ENCODE results near the gene FXYD4.
A peak's percentile ranks its signal among the peaks of the same experiment; 100 is the strongest.

FXYD4 gene

GRCh38 chr10:43355749-43356371 lies 15.6 kb upstream of the FXYD4 start:
- Histone ChIP-seq H3K27me3 (ENCODE audit: control insufficient read depth in 1 of 2, insufficient read depth in 1 of 2, low read length in 2 of 2) (peaks cover 3 to 11% of the 10 kb centered on the region in 2 experiments), H3K9me3 (ENCODE audit: control insufficient read depth, low read length) (no peaks in the 10 kb centered on the region), H3K4me1 (ENCODE audit: control insufficient read depth, insufficient read depth, low read depth, low read length) (no peaks in the 10 kb centered on the region), H3K4me3 (ENCODE audit: insufficient read depth in 1 of 2, low read depth in 1 of 2, low read length in 2 of 2) (no peak overlapping the region), H2AK5ac (ENCODE audit: low read length, severe bottlenecking) (no peak overlapping the region), H3K27ac (ENCODE audit: low read length, poor library complexity, severe bottlenecking) (no peak overlapping the region), H3K79me1 (replicated peaks; ENCODE audit: low read length, poor library complexity, severe bottlenecking) (no peaks in the 10 kb centered on the region), H4K91ac (ENCODE audit: low read length) (no peak overlapping the region), H2BK5ac (ENCODE audit: low read depth, low read length, poor library complexity, severe bottlenecking) (no peak overlapping the region), H3K9ac (ENCODE audit: low read length) (no peak overlapping the region), H3K18ac (ENCODE audit: low read depth in 1 of 2, low read length in 2 of 2) (no peak overlapping the region), H2BK15ac (ENCODE audit: low read depth, poor library complexity, severe bottlenecking) (no peak overlapping the region), H3K23ac (ENCODE audit: low read length in 2 of 2) (no peak overlapping the region), H2AFZ (ENCODE audit: low read depth, low read length) (no peak overlapping the region), H3K36me3 (ENCODE audit: control insufficient read depth in 1 of 2, insufficient read depth in 2 of 2, low read depth in 1 of 2, low read length in 2 of 2) (no peaks in the 10 kb centered on the region), H3K14ac (ENCODE audit: low read length in 2 of 2) (no peak overlapping the region), H2BK12ac (ENCODE audit: low read length in 2 of 2) (no peak overlapping the region), H3K4ac (ENCODE audit: low read depth in 1 of 2, low read length in 2 of 2) (no peak overlapping the region), H4K8ac (ENCODE audit: low read length) (no peak overlapping the region), H3K4me2 (ENCODE audit: low read length, poor library complexity, severe bottlenecking) (no peak overlapping the region), H2BK120ac (ENCODE audit: low read depth, low read length) (no peak overlapping the region)
- DNase-seq = no peak
- 74% methylated on average over 4 of the region's 4 CpGs for WGBS

- Histone ChIP-seq H3K79me1 (replicated peaks; ENCODE audit: low read length, poor library complexity, severe bottlenecking) (no peaks in the 10 kb centered on the region), H3K4me3 (ENCODE audit: insufficient read depth in 1 of 2, low read depth in 1 of 2, low read length in 2 of 2) (no peak overlapping the region), H3K18ac (ENCODE audit: low read depth in 1 of 2, low read length in 2 of 2) (no peak overlapping the region), H3K27ac (ENCODE audit: low read length, poor library complexity, severe bottlenecking) (no peak overlapping the region), H3K36me3 (ENCODE audit: control insufficient read depth in 1 of 2, insufficient read depth in 2 of 2, low read depth in 1 of 2, low read length in 2 of 2) (no peaks in the 10 kb centered on the region), H2AK5ac (ENCODE audit: low read length, severe bottlenecking) (no peak overlapping the region), H2BK5ac (ENCODE audit: low read depth, low read length, poor library complexity, severe bottlenecking) (no peak overlapping the region), H3K4me2 (ENCODE audit: low read length, poor library complexity, severe bottlenecking) (no peak overlapping the region), H4K8ac (ENCODE audit: low read length) (no peak overlapping the region), H3K4ac (ENCODE audit: low read depth in 1 of 2, low read length in 2 of 2) (no peak overlapping the region), H3K9me3 (ENCODE audit: control insufficient read depth, low read length) (no peaks in the 10 kb centered on the region), H4K91ac (ENCODE audit: low read length) (no peak overlapping the region), H3K27me3 (ENCODE audit: control insufficient read depth in 1 of 2, insufficient read depth in 1 of 2, low read length in 2 of 2) (peaks cover 0 to 10% of the 10 kb centered on the region in 2 experiments), H2BK15ac (ENCODE audit: low read depth, poor library complexity, severe bottlenecking) (no peak overlapping the region), H3K4me1 (ENCODE audit: control insufficient read depth, insufficient read depth, low read depth, low read length) (peaks cover 11% of the 10 kb centered on the region), H3K9ac (ENCODE audit: low read length) (no peak overlapping the region), H3K23ac (ENCODE audit: low read length in 2 of 2) (no peak overlapping the region), H2BK12ac (ENCODE audit: low read length in 2 of 2) (no peak overlapping the region), H2BK120ac (ENCODE audit: low read depth, low read length) (no peak overlapping the region), H2AFZ (ENCODE audit: low read depth, low read length) (no peak overlapping the region), H3K14ac (ENCODE audit: low read length in 2 of 2) (no peak overlapping the region)
- WGBS = 89% methylated on average over 6 of the region's 6 CpGs
- no peak for DNase-seq
Observed at GRCh38 chr10:43360086-43360485, 11.3 kb upstream of the FXYD4 start.

DNA sequence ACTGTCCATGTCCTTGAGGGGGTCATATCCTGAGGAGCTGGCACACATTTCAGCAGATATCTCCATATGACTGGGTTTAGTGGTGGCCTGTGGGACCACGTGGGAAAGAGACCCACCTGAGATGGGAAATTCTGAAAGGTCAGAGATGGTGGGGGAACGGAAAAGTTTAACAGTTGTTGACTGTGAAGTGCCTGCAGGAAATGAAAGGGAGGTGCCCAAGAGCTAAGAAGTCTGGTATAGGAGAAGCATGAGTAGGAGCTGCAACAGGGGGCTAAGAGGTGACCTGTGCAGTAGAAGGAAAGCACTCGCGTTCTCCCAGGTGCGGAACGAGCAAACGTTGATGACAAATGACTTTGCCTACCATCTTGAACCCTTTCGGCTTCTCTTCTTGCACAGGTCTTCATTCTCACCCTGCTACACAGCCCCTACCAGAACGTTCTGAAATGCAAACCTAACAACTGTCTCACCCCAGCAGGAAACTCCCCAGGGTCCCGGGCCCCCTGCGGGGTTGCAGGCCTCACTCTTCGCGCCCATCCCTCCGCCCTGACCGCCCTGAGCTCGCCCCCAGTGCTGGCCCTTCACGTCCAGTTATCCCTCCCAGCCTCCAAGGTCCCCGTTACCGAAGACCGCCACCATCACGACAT lies 9.8 kb upstream of the FXYD4 start:
- Histone ChIP-seq H3K4me3 (ENCODE audit: insufficient read depth in 1 of 2, low read depth in 1 of 2, low read length in 2 of 2) (peak overlapping the region; percentile 56 to 78), H3K27me3 (ENCODE audit: control insufficient read depth in 1 of 2, insufficient read depth in 1 of 2, low read length in 2 of 2) (peaks cover 0 to 10% of the 10 kb centered on the region in 2 experiments), H2BK15ac (ENCODE audit: low read depth, poor library complexity, severe bottlenecking) (no peak overlapping the region), H3K27ac (ENCODE audit: low read length, poor library complexity, severe bottlenecking) (no peak overlapping the region), H2AFZ (ENCODE audit: low read depth, low read length) (peak overlapping the region; percentile 81), H3K18ac (ENCODE audit: low read depth in 1 of 2, low read length in 2 of 2) (peak overlapping the region; percentile 57 to 77), H3K14ac (ENCODE audit: low read length in 2 of 2) (no peak overlapping the region), H2BK12ac (ENCODE audit: low read length in 2 of 2) (no peak overlapping the region), H3K9me3 (ENCODE audit: control insufficient read depth, low read length) (no peaks in the 10 kb centered on the region), H2BK5ac (ENCODE audit: low read depth, low read length, poor library complexity, severe bottlenecking) (no peak overlapping the region), H3K79me1 (replicated peaks; ENCODE audit: low read length, poor library complexity, severe bottlenecking) (no peaks in the 10 kb centered on the region), H3K9ac (ENCODE audit: low read length) (peak overlapping the region; percentile 87), H3K4me2 (ENCODE audit: low read length, poor library complexity, severe bottlenecking) (peak overlapping the region; percentile 64), H3K4me1 (ENCODE audit: control insufficient read depth, insufficient read depth, low read depth, low read length) (peaks cover 11% of the 10 kb centered on the region), H4K91ac (ENCODE audit: low read length) (peak overlapping the region; percentile 23), H3K36me3 (ENCODE audit: control insufficient read depth in 1 of 2, insufficient read depth in 2 of 2, low read depth in 1 of 2, low read length in 2 of 2) (no peaks in the 10 kb centered on the region), H2BK120ac (ENCODE audit: low read depth, low read length) (no peak overlapping the region), H2AK5ac (ENCODE audit: low read length, severe bottlenecking) (no peak overlapping the region), H4K8ac (ENCODE audit: low read length) (peak overlapping the region; percentile 88), H3K23ac (ENCODE audit: low read length in 2 of 2) (no peak overlapping the region), H3K4ac (ENCODE audit: low read depth in 1 of 2, low read length in 2 of 2) (peak overlapping the region in 1 of 2 experiments; percentile 27)
- WGBS = 23% methylated on average over 21 of the region's 21 CpGs
- no peak for DNase-seq

DNA sequence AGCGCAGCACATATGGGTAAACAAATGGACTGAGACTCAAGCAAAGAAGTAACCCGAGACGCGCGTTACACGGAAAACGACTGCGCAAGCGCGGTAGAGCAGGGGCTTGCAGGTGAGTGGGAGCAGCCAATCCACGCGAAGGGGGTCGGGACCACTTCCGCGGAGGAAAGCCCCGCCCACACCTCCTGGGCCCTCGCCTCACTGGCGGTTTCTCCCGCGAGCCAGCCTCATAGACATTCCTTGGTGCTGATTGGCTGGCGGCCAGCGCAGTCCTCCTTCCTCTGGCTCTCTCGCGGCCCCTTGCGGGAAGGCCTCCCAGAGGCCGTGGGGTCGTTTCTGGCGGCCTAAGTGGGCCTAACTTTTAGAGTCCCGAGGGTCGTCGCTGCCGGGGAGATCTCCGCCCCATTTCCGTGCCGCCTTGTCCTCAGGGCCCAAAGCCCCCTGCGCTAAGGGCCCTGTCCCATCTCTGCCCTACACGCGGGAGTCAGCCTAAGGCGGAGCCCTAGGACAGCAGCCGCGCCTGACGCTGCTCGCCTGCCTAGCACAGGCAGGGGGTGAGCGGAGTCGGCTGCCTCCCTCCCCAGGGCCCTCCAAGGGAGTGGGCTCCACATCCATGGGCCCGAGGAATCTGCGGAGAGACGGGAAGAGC lies 9.1 kb upstream of the FXYD4 start:
- Histone ChIP-seq H3K79me1 (replicated peaks; ENCODE audit: low read length, poor library complexity, severe bottlenecking) (no peaks in the 10 kb centered on the region), H3K27ac (ENCODE audit: low read length, poor library complexity, severe bottlenecking) (no peak overlapping the region), H3K4ac (ENCODE audit: low read depth in 1 of 2, low read length in 2 of 2) (peak overlapping the region; percentile 27 to 42), H3K9ac (ENCODE audit: low read length) (peak overlapping the region; percentile 87), H2AFZ (ENCODE audit: low read depth, low read length) (peak overlapping the region; percentile 81), H3K9me3 (ENCODE audit: control insufficient read depth, low read length) (no peaks in the 10 kb centered on the region), H3K4me1 (ENCODE audit: control insufficient read depth, insufficient read depth, low read depth, low read length) (peaks cover 11% of the 10 kb centered on the region), H2AK5ac (ENCODE audit: low read length, severe bottlenecking) (no peak overlapping the region), H3K18ac (ENCODE audit: low read depth in 1 of 2, low read length in 2 of 2) (peak overlapping the region; percentile 77 to 87), H2BK12ac (ENCODE audit: low read length in 2 of 2) (no peak overlapping the region), H3K4me3 (ENCODE audit: insufficient read depth in 1 of 2, low read depth in 1 of 2, low read length in 2 of 2) (peak overlapping the region; percentile 56 to 78), H4K8ac (ENCODE audit: low read length) (peak overlapping the region; percentile 98), H3K14ac (ENCODE audit: low read length in 2 of 2) (peak overlapping the region in 1 of 2 experiments; percentile 27), H3K23ac (ENCODE audit: low read length in 2 of 2) (no peak overlapping the region), H3K27me3 (ENCODE audit: control insufficient read depth in 1 of 2, insufficient read depth in 1 of 2, low read length in 2 of 2) (peaks cover 0 to 10% of the 10 kb centered on the region in 2 experiments), H3K36me3 (ENCODE audit: control insufficient read depth in 1 of 2, insufficient read depth in 2 of 2, low read depth in 1 of 2, low read length in 2 of 2) (no peaks in the 10 kb centered on the region), H3K4me2 (ENCODE audit: low read length, poor library complexity, severe bottlenecking) (peak overlapping the region; percentile 64), H4K91ac (ENCODE audit: low read length) (peak overlapping the region; percentile 86), H2BK15ac (ENCODE audit: low read depth, poor library complexity, severe bottlenecking) (no peak overlapping the region), H2BK5ac (ENCODE audit: low read depth, low read length, poor library complexity, severe bottlenecking) (no peak overlapping the region), H2BK120ac (ENCODE audit: low read depth, low read length) (no peak overlapping the region)
- 12% methylated on average over 48 of the region's 48 CpGs for WGBS
- DNase-seq = peak; percentile 88
